ENCODE results near the gene ATAD3C.
A peak's percentile ranks its signal among the peaks of the same experiment; 100 is the strongest.
"Not testable (repeated sequence)": the region's sequence is repeated elsewhere in the genome, so short reads cannot be mapped to it uniquely, and the experiment has no call there.

The ATAD3C gene

DNA sequence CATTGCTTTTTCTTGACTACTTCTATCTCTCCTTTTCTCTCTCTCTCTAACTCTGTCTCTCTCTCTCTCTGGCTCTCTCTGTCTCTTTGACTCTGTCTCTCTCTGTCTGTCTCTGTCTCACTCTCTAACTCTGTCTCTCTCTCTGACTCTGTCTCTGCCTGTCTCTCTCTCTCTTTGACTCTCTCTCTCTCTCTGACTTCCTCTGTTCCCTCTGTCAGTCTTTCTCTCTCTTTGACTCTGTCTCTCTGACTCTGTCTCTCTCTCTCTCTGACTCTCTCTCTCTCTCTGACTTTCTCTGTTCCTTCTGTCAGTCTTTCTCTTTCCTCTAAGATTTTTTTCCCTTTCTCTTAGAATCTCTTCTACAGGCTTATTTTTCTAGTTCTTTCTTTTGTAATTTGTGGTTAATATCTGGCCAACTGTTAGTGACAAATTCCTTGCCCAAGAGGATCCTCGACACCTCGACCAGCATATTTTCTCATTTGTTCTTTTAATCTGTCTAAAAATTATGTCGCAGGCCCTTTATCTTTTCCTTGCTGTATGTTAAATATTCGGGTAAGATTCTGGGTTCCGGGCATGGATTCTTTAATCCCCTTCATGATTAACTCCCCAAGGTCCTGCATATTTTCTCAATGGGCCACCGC lies at the start of gene ATAD3C:
Gene ATAD3C, plus strand, starts transcription at position 591 of the 641 bp plus-strand sequence. CDS start 995 bp downstream, outside the sequence.
- no peak for DNase-seq

- no peak for DNase-seq
These were observed 49.5 kb upstream of the ATAD3C start for GRCh38 chr1:1399872-1400575.

DNA sequence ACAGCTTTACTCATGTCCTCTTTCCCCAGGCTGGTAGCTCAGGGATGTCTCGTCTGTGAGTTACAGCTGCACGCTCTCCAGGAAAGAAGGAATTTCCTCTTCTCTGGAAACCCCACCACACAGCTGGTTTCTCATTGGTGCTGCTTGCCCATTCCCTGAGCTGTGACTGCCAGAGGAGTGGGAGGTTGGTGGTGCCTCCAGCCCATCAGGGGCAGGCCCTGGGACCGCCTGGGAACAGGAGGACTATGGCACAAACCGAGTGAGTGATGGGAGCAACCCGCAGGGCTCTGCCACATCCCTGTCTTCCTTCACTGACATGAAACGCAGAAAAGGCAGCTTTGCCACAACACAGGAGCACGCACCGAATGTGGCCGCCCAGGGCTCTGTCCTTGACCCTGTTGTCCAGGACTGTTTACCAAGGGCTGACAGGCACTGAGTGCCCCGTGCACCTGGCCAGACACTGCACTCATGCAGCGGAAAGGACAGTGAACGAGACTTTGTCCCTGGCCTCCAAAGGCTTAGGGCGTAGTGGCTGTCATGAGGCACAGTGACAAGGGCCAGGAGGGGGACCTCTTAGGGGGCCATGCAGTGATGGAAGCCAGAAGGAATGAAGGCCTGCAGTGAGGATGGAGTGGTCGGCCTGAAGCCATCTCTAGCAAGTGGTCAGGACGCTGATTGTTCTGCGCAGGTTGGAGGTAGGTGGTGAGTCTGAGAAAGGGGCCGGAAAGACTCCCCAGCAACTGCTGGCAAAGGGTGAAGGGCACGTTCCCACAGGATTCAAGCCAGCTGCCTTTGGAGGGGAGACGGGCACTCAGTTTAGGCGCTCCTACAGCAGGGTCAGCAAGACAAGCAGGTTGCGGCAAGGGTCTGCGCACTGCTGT lies 48.7 kb upstream of the ATAD3C start:
- DNase-seq, result no peak

- DNase-seq, result no peak
These were observed 48.0 kb upstream of the ATAD3C start for GRCh38 chr1:1401457-1402010.

DNA sequence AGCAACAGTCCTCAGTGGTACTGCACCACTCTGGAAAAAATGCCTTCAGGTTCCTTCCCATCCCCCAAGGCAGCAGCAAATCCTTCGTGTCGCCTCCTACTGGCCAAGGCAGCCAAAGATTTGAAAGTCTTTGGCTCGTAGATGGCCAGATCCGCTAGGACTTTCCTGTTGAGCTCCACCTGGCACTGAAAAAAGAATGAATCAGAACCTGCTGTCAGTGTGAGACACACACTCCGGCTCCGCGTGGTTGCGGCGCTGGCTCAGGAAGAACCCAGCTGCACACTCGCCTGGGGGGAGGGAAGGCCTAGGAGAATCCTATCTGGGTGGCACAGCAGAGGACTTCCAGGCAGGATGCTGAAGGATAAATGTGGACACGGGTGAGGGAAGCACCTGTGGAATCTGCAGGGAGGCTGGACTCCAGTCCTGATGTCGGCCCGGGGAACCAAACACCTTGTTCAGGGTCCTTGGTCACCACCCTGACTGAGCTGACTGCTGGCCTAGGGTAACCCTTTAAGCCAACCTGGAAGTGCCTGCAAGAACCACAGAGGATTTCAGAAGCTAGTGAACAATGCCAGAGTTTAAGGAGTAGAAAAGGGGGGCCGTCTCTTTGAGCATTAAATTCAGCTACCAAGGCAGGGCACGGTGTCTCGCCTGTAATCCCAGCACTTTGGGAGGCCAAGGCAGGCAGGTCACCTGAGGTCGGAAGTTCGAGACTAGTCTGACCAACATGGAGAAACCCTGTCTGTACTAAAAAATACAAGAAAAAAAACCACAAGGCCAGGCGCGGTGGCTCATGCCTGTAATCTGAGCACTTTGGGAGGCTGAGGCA lies 47.2 kb upstream of the ATAD3C start:
- DNase-seq, result no peak

GRCh38 chr1:1402901-1403392 lies 46.5 kb upstream of the ATAD3C start:
- not testable (repeated sequence) for DNase-seq

GRCh38 chr1:1403653-1404052 lies 45.8 kb upstream of the ATAD3C start:
- DNase-seq, result no peak

- no peak for DNase-seq
These were observed 43.2 kb upstream of the ATAD3C start for GRCh38 chr1:1406101-1406820.

- DNase-seq, result peak; percentile 96
These were observed 42.5 kb upstream of the ATAD3C start, which contains the start of gene MRPL20 for GRCh38 chr1:1406821-1407635. Gene MRPL20 (minus strand): TSS chr1:1407293. CDS start chr1:1407217, 76 bp downstream.

DNA sequence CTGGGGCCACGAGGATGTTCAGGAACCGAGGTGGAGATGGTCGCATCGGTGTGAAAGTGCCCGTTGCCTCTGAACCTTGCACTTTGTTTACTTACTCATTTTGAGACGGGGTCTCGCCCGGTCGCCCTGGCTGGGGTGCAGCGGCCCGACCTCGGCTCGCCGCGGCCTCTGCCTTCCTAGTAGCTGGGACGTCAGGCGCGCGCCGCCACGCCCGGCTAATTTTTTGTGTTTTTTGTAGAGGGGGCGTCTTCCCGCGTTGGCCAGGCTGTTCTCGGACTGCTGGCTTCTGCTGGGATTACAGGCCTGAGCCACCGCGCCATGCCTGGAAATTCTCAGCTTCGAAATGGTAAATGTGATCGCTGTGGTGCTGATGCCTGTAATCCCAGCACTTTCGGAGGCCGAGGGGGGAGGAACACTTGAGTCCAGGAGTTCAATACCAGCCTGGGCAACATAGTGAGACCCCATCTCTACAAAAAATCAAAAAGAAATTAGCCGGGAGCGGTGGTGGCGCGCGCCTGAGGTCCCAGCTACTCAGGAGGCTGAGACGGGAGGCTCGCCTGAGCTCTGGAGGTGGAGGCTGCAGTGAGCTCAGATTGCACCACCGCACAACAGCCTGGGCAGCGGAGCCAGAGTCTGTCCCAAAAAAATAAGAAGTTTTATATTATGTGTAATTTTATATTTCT lies 41.7 kb upstream of the ATAD3C start:
- no peak for DNase-seq

- not testable (repeated sequence) for DNase-seq
These were observed 39.3 kb upstream of the ATAD3C start for GRCh38 chr1:1410238-1410637.

- no peak for DNase-seq
These were observed 37.9 kb upstream of the ATAD3C start for GRCh38 chr1:1411626-1412025.

- not testable (repeated sequence) for DNase-seq
These were observed 37.1 kb upstream of the ATAD3C start for GRCh38 chr1:1412311-1412902.

DNA sequence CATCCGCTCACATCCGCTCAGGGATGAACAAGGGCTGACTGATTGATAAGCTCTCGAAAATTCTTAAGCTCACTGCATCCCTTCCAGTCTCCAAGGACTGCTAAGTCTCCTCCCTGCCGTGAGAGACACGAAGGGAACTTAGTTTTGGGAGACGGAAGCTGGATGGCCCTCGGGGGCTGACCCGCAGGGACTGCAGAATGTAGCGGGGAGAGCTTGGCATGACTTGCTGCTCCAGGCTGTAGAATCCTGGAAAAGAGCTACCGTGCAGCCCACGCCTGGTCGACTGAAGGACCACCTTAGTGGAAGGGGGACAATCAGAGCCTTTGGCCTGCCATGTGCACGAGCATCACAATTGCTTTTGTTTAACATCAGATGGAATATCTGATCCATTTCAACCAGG lies 33.7 kb upstream of the ATAD3C start:
- no peak for DNase-seq

DNA sequence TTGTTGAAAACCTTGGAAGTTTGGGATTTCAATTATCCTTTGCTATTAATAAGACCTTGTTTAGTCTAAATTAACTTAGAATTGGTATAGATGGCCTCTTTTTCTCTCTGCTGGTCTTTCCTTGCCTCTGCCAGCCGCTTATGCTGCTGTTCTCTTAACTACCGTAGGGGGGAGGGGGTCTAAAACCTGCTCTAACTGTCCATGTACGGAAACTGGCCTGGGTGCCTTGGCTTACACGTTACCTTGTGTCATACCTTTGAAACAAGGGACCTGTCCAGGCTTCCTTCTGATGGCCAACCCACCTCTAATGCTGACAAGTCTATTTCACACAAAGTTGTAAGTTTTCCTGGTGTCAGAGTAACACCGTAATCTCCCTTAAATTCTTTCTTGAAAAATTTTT lies 32.1 kb upstream of the ATAD3C start:
- not testable (repeated sequence) for DNase-seq

DNA sequence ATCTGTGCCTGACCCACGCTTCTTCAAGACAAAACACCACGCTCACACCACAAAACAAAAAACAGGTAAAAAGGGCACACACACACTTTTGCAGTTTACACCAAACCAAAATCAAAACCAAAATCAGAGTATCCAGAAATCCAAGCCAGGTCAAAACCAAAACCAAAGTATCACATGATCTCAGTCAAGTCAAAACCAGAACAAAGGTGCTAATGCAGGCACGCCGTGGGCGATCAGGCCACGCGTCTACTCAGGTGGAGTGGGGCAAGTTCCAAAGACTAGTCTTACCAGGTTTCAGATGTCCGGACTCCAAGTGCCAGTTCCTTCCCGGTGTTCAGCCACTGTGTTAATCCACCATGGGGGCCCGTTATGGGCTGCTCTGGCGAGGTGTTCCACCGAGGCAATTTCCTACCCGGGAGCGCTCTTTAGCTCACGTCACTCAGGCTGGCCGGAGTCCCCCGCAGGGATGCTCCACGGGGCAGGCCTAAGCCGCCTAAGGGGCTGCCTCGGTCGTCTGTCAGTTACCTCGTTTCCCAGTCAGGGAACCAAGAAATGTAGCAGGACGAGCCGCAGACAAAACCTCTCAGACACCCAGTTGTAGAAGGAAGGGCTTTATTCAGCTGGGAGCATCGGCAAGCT lies 31.5 kb upstream of the ATAD3C start:
- not testable (repeated sequence) for DNase-seq

DNA sequence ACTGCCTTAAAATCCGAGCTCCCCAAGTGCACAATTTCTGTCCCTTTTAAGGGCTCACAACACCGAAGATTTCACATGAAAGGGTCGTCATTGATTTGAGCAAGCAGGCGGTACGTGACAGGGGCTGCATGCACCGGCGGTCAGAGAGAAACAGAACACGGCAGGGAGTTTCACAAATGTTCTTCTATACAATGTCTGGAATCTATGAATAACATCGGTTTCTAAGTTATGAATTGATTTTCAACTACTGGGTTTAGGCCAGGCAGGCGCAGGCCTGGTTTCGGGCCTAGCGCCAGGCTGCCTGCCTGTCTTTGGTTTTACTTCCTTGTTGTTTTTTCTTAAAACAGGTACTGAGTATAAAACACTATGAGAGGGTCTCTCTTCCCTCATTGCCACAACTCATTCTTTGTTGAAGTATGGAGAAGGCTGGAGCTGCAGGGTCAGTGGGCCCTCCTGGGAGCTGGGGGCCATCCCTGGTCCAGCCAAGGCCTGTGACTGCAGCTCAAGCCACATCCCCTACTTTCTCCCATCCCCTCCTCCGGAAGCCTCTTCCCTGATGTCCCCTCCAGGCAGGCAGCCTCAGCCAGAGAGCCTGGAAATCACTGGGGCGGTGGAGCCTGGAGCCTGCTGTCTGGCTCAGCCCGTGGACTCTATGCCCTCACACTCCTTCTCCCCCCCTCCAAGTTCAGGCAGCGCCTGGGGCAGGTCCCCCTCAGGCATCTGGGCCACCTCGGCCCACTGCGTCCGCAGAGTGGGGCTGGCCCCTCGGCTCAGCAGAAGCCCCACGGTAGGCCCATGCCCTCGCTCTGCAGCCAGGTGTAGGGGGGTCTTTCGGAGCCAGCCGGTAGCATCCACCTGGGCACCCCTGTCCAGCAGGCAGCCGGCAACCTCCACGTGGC lies 30.8 kb upstream of the ATAD3C start:
- DNase-seq, result no peak

DNA sequence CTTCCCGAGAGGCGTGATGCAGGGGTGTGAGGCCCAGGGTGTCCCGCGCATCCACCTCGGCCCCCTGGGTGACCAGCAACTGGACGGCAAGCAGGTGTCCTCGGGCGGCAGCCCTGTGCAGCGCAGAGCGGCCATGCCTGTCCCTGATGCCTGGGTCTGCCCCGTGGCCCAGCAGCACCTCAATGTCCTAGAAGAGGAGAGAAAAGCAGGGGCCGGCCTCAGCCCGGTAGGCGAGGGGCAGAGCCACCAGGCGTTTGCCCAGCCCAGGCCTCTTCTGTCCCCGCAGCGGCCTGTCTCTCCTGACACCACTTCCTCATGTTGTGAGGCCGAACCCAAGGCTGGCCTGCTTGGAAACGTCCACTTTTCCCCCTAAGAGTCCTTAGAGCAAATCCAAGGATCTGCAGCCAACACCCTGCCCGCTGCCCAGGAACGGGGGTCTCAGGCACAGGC lies 30.1 kb upstream of the ATAD3C start:
- DNase-seq, result no peak

Measured in activated gamma-delta T cell treated with Interleukin-2 at 50 U/mL for 16 hours (primary cell).